Fibroblast of lung (primary cell): Measurements from ENCODE around the gene INO80C. TPM values are rescaled to one million over a fixed set of nuclear protein-coding genes. Genes with fewer than 3 reads are reported as not detected.

Experiments used
- DNase-seq, 2 donors: peaks; one replicate each; pipeline versions ENCODE4 v3.0.0 to v3.0.0-alpha.2; 2010; ENCODE audit warnings: low read depth in 2 of 2
- H2AFZ ChIP-seq: 2 replicates; pipeline ENCODE4 v1.5.1; 2012; ENCODE audit warnings: low read length, control low read depth, inconsistent platforms
- H3K27ac ChIP-seq: 2 replicates; pipeline ENCODE4 v1.5.1; 2011; ENCODE audit warnings: low read length, control low read depth; ENCODE audit not compliant: insufficient read depth
- H3K27me3 ChIP-seq: 2 replicates; pipeline ENCODE4 v1.5.1; 2011; ENCODE audit warnings: mild to moderate bottlenecking, low read length; ENCODE audit not compliant: control insufficient read depth, insufficient read depth
- H3K36me3 ChIP-seq: 2 replicates; pipeline ENCODE4 v1.5.1; 2011; ENCODE audit warnings: low read length; ENCODE audit not compliant: control insufficient read depth, insufficient read depth
- H3K4me1 ChIP-seq: 2 replicates; pipeline ENCODE4 v1.5.1; 2011; ENCODE audit warnings: low read length; ENCODE audit not compliant: control insufficient read depth, insufficient read depth; ENCODE audit errors: extremely low read depth
- H3K4me2 ChIP-seq: 2 replicates; pipeline ENCODE4 v1.5.1; 2011; ENCODE audit warnings: low read length, control low read depth; ENCODE audit not compliant: insufficient read depth; ENCODE audit errors: extremely low read depth
- H3K4me3 ChIP-seq, 4 experiments: fragments of 200-600 bp in 1 of 4; sonication (generic) in 1 of 4; replicated peaks in 1 of 4; 2 replicates each; pipeline ENCODE4 v1.5.1; 2011 to 2016; ENCODE audit warnings: low read length in 4 of 4, low read depth in 3 of 4, mild to moderate bottlenecking in 3 of 4, control low read depth in 2 of 4, inconsistent platforms in 1 of 4, mixed read lengths in 1 of 4; ENCODE audit not compliant: insufficient read depth in 1 of 4; ENCODE audit errors: control extremely low read depth in 1 of 4
- H3K79me2 ChIP-seq: 2 replicates; pipeline ENCODE4 v1.5.1; 2012; ENCODE audit warnings: mild to moderate bottlenecking, low read length, inconsistent platforms; ENCODE audit not compliant: control insufficient read depth, insufficient read depth
- H3K9ac ChIP-seq: 2 replicates; pipeline ENCODE4 v1.5.1; 2011; ENCODE audit warnings: mild to moderate bottlenecking, low read length, control low read depth; ENCODE audit not compliant: insufficient read depth
- H3K9me3 ChIP-seq: 2 replicates; pipeline ENCODE4 v1.5.1; 2012; ENCODE audit warnings: low read depth, low read length; ENCODE audit not compliant: control insufficient read depth, insufficient read depth
- H4K20me1 ChIP-seq: 2 replicates; pipeline ENCODE4 v1.5.1; 2011; ENCODE audit warnings: low read length; ENCODE audit not compliant: control insufficient read depth, insufficient read depth; ENCODE audit errors: extremely low read depth
- CTCF ChIP-seq, 2 donors: IDR thresholded peaks in 1 of 2; conservative IDR thresholded peaks in 1 of 2; 1 replicate in 1 of 2; 2 replicates in 1 of 2; pipeline ENCODE4 v1.5.1; 2011 to 2012; ENCODE audit warnings: low read length in 2 of 2, control low read depth in 1 of 2, inconsistent platforms in 1 of 2, low read depth in 1 of 2, mild to moderate bottlenecking in 1 of 2
- EZH2 ChIP-seq: IDR thresholded peaks from 2 replicates; pipeline ENCODE4 v1.5.1; 2012; ENCODE audit warnings: low read length, control low read depth, mild to moderate bottlenecking; ENCODE audit errors: missing control alignments
- polyA plus RNA-seq, 2 donors: library from polyadenylated mRNA; depleted of rRNA in 1 of 2; stranded (reverse) in 1 of 2; unstranded in 1 of 2; fragments of >200 nt; gene quantifications; 2 replicates each; pipeline ENCODE4 v1.2.1, GENCODE V29; 2011 to 2012; ENCODE audit warnings: missing spikeins in 1 of 2
- total RNA-seq: library from RNA; depleted of rRNA; stranded (reverse); fragments of >200 nt; gene quantifications from 2 replicates; pipeline ENCODE4 v1.2.1, GENCODE V29; 2014

INO80C gene
- total and polyA plus RNA-seq, 2 donors (not counting 1 experiment from before 2014, with no cell fraction given), result 3.1 to 9.4 TPM

- no peak overlapping the region for H2AFZ ChIP-seq
- H3K4me3 ChIP-seq, result no peak overlapping the region
- no peaks in the 10 kb centered on the region for H3K36me3 ChIP-seq
- H3K4me1 ChIP-seq, result no peaks in the 10 kb centered on the region
- peaks cover 3% of the 10 kb centered on the region for H3K27me3 ChIP-seq
- H3K4me2 ChIP-seq, result no peak overlapping the region
- H3K79me2 ChIP-seq, result no peaks in the 10 kb centered on the region
- no peaks in the 10 kb centered on the region for H4K20me1 ChIP-seq
- H3K27ac ChIP-seq, result no peak overlapping the region
- no peak for TF ChIP-seq EZH2
- DNase-seq, result no peak
- no peak overlapping the region for H3K9ac ChIP-seq
- H3K9me3 ChIP-seq, result no peaks in the 10 kb centered on the region
Measured at GRCh38 chr18:35535297-35535696, 37.5 kb upstream of the INO80C start.

GRCh38 chr18:35533916-35534405, 36.2 kb upstream of the INO80C start:
- H3K4me1 ChIP-seq, result no peaks in the 10 kb centered on the region
- H2AFZ ChIP-seq, result no peak overlapping the region
- TF ChIP-seq EZH2, result no peak
- TF ChIP-seq CTCF (conservative IDR thresholded peaks at IDR 0.05 in 1 of 2, IDR thresholded peaks at IDR 0.05 in 1 of 2; ENCODE audit: low read depth in 1 of 2, low read length in 2 of 2), result no peak
- H4K20me1 ChIP-seq, result no peaks in the 10 kb centered on the region
- no peaks in the 10 kb centered on the region for H3K9me3 ChIP-seq
- no peaks in the 10 kb centered on the region for H3K36me3 ChIP-seq
- peaks cover 3% of the 10 kb centered on the region for H3K27me3 ChIP-seq
- H3K4me2 ChIP-seq, result no peak overlapping the region
- no peaks in the 10 kb centered on the region for H3K79me2 ChIP-seq
- no peak overlapping the region for H3K9ac ChIP-seq
- no peak for DNase-seq
- no peak overlapping the region for H3K4me3 ChIP-seq
- H3K27ac ChIP-seq, result no peak overlapping the region

DNA sequence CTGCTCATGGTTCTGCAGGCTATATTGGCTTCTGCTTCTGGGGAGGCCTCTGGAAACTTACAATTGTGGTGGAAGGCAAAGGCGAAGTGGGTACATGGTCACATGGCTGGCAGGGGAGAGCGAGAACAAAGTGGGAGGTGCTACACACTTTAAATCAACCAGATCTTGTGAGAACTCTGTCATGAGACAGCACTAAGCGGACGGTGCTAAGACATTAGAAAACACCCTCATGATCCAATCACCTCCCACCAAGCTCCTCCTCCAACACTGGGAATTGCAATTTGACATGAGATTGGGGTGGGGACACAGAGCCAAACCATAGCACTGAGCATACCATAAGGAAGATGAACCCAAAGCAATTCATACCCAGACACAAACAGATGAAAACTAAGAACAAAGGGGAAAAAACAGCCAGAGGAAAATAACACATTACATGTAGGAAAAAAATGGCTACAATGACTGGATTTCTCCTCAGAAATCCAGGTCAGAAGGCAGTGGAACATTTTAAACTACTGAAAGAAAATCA, 31.1 kb upstream of the INO80C start:
- H3K79me2 ChIP-seq, result no peaks in the 10 kb centered on the region
- H3K4me1 ChIP-seq, result peaks cover 2% of the 10 kb centered on the region
- no peak overlapping the region for H3K9ac ChIP-seq
- DNase-seq, result no peak
- H3K4me2 ChIP-seq, result no peak overlapping the region
- no peaks in the 10 kb centered on the region for H4K20me1 ChIP-seq
- no peak overlapping the region for H3K27ac ChIP-seq
- H3K36me3 ChIP-seq, result no peaks in the 10 kb centered on the region
- TF ChIP-seq EZH2 (no peak), CTCF (conservative IDR thresholded peaks at IDR 0.05 in 1 of 2, IDR thresholded peaks at IDR 0.05 in 1 of 2; ENCODE audit: low read depth in 1 of 2, low read length in 2 of 2) (no peak)
- no peaks in the 10 kb centered on the region for H3K27me3 ChIP-seq
- H3K4me3 ChIP-seq, result no peak overlapping the region
- no peaks in the 10 kb centered on the region for H3K9me3 ChIP-seq
- no peak overlapping the region for H2AFZ ChIP-seq
